Activated CD8-positive, alpha-beta T cell treated with anti-CD3 and anti-CD28 coated beads for 36 hours (primary cell): ENCODE measurements around the gene ZNF91. TPM values are rescaled to one million over a fixed set of nuclear protein-coding genes. Genes with fewer than 3 reads are reported as not detected.
"Not testable (repeated sequence)": the region's sequence is repeated elsewhere in the genome, so short reads cannot be mapped to it uniquely, and the experiment has no call there.

Source experiments
- ATAC-seq: fragments of 200-7000 bp; cut with Tn5 transposase; one replicate; pipeline ENCODE4 v1.10.0; 2021; ENCODE audit warnings: mild to moderate bottlenecking, moderate library complexity
- CTCF ChIA-PET: fragments of 350-600 bp; sonication (Branson Sonifier 250); formaldehyde crosslinking; loops from one replicate; lab custom pipeline; 2021; ENCODE audit warnings: antibody characterized with exemption; lab: Charles Lee
- POLR2A ChIA-PET: fragments of 350-600 bp; sonication (Branson Sonifier 250); formaldehyde crosslinking; loops from one replicate; lab custom pipeline; 2021; ENCODE audit warnings: antibody characterized with exemption; lab: Charles Lee
- DNase-seq: peaks from one replicate; pipeline ENCODE4 v3.0.0-alpha.2; 2020
- H3K27ac Mint-ChIP-seq: one replicate; pipeline ENCODE4 v1.8.0; 2021; ENCODE audit warnings: mild to moderate bottlenecking, mixed read lengths
- H3K27me3 Mint-ChIP-seq: one replicate; pipeline ENCODE4 v1.8.0; 2021; ENCODE audit warnings: mixed read lengths
- H3K36me3 Mint-ChIP-seq: one replicate; pipeline ENCODE4 v1.8.0; 2021; ENCODE audit warnings: low read depth, mixed read lengths
- H3K4me1 Mint-ChIP-seq: one replicate; pipeline ENCODE4 v1.8.0; 2021; ENCODE audit warnings: low read depth, mixed read lengths
- H3K4me3 Mint-ChIP-seq: one replicate; pipeline ENCODE4 v1.8.0; 2021; ENCODE audit warnings: mild to moderate bottlenecking, moderate library complexity, mixed read lengths
- H3K9me3 Mint-ChIP-seq: one replicate; pipeline ENCODE4 v1.8.0; 2021; ENCODE audit warnings: mixed read lengths
- intact Hi-C: fragments of 100-400 bp; cut with micrococcal nuclease; formaldehyde crosslinking; loops from one replicate; pipeline ENCODE4 v1.10.0; 2022
- total RNA-seq, 2 experiments: library from RNA; stranded (reverse); gene quantifications; one replicate each; pipeline ENCODE4 v1.2.3, GENCODE V29; 2021
- TF ChIP-seq, protein P1 (sequence below): fragments of 200-600 bp; IDR thresholded peaks from one replicate; pipeline ENCODE4 v1.8.0; 2022; ENCODE audit warnings: antibody characterized with exemption, mild to moderate bottlenecking

The ZNF91 gene
- total RNA-seq, 2 experiments from 2014 or later, result 35.8 to 38.2 TPM

DNA sequence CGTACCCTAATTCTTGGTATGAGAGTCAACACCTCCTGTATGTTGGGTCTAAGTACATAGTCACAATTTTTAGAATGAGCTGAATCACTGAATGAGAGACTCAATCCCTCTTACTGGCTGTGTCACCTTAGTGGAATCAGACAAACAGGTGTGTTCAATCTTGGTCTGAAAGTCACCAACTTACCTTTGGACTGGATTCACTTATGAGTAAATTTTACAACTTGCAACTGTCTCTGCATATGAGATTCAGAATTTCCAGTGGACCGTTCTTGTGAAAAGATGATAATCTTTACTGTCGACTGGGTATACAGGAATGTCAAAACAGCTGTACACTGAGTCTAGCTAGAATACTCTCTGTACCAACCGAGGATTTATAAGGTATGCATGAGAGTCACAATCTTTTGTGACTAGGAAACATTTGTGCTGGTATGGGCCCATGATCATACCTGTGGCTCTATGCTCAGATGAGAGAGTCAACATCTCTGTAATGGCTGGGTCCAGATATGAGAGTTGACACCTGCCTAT lies 5.9 kb upstream of the ZNF91 start:
- no peaks in the 10 kb centered on the region for H3K27me3 Mint-ChIP-seq
- POLR2A ChIA-PET, result no interaction called here
- H3K36me3 Mint-ChIP-seq, result no peaks in the 10 kb centered on the region
- DNase-seq (no peak), ATAC-seq (no peak)
- peaks cover 9% of the 10 kb centered on the region for H3K4me1 Mint-ChIP-seq
- H3K4me3 Mint-ChIP-seq, result no peak overlapping the region
- CTCF ChIA-PET, result no interaction called here
- TF ChIP-seq, protein P1, sequence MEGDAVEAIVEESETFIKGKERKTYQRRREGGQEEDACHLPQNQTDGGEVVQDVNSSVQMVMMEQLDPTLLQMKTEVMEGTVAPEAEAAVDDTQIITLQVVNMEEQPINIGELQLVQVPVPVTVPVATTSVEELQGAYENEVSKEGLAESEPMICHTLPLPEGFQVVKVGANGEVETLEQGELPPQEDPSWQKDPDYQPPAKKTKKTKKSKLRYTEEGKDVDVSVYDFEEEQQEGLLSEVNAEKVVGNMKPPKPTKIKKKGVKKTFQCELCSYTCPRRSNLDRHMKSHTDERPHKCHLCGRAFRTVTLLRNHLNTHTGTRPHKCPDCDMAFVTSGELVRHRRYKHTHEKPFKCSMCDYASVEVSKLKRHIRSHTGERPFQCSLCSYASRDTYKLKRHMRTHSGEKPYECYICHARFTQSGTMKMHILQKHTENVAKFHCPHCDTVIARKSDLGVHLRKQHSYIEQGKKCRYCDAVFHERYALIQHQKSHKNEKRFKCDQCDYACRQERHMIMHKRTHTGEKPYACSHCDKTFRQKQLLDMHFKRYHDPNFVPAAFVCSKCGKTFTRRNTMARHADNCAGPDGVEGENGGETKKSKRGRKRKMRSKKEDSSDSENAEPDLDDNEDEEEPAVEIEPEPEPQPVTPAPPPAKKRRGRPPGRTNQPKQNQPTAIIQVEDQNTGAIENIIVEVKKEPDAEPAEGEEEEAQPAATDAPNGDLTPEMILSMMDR, result no peak
- intact Hi-C loops, result no loop called here
- H3K27ac Mint-ChIP-seq, result no peak overlapping the region
- H3K9me3 Mint-ChIP-seq, result no peaks in the 10 kb centered on the region

- ChIA-PET CTCF (no interaction called here), POLR2A (no interaction called here)
- Mint-ChIP-seq H3K27me3 (no peaks in the 10 kb centered on the region), H3K4me1 (peaks cover 5% of the 10 kb centered on the region), H3K36me3 (peaks cover 4% of the 10 kb centered on the region), H3K27ac (no peak overlapping the region), H3K9me3 (no peaks in the 10 kb centered on the region), H3K4me3 (no peak overlapping the region)
- DNase-seq (no peak), ATAC-seq (no peak)
- TF ChIP-seq, protein P1, result no peak
- intact Hi-C loops, result no loop called here
Measured at GRCh38 chr19:23399443-23399842, 4.2 kb upstream of the ZNF91 start.

DNA sequence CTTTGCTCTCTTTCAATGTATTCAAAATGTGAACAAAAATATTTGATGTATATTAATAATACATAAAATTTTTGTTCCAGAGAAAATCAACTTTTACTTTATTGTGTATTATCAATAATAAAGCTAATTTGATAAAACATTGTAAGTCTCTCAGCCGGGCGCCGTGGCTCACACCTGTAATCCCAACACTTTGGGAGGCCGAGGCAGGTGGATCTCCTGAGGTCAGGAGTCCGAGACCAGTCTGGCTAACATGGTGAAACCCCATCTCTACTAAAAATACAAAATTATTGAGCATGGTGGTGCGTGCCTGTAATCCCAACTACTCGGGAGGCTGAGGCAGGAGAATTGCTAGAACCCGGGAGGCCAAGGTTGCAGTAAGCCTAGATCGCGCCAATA lies 449 bp upstream of the ZNF91 start:
- Mint-ChIP-seq H3K27ac (peak overlapping the region; percentile 76), H3K36me3 (peaks cover 36% of the 10 kb centered on the region), H3K4me1 (peaks cover 29% of the 10 kb centered on the region), H3K4me3 (peak overlapping the region; percentile 33)
- H3K9me3 Mint-ChIP-seq, ATAC-seq, DNase-seq, H3K27me3 Mint-ChIP-seq, intact Hi-C loops: not testable (repeated sequence)
- POLR2A ChIA-PET, result interaction anchor here (0.6 to 2.4 kb wide), 8 partner anchors 11 to 692 kb away, joined by 3 to 18 read pairs (median 6); partner anchors contain the start of genes ZNF675 and ZNF724
- CTCF ChIA-PET, result interaction anchor here (1.1 to 4.7 kb wide), 3 partner anchors 10 to 422 kb away, joined by 3 to 17 read pairs (median 4); no protein-coding TSS in a partner anchor

DNA sequence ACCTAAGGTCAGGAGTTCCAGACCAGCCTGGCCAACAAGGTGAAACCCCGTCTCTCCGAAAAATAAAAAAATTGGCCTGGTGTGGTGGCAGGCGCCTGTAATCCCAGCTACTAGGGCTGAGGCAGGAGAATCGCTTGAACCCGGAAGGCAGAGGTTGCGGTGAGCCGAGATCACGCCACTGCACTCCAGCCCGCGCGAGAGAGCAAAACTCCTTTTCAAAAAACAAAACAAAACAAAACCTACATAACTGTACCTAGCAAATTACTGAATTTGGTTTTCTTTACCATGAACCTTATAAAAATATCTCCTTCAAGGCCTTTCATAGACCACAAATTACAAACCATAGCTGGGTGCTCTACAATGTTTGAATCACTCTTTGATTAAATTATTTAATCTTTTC lies 760 bp downstream of the ZNF91 start:
- Mint-ChIP-seq H3K9me3 (peaks cover 14% of the 10 kb centered on the region), H3K4me3 (peak overlapping the region; percentile 97), H3K27me3 (no peaks in the 10 kb centered on the region), H3K36me3 (peaks cover 45% of the 10 kb centered on the region), H3K4me1 (peaks cover 34% of the 10 kb centered on the region), H3K27ac (peak overlapping the region; percentile 99)
- ChIA-PET CTCF (interaction anchor here (0.6 to 4.7 kb wide), 2 partner anchors 9 to 47 kb away, joined by 3 to 17 read pairs; no protein-coding TSS in a partner anchor), POLR2A (interaction anchor here (0.6 to 2.4 kb wide), 7 partner anchors 10 to 693 kb away, joined by 3 to 18 read pairs (median 8); partner anchors contain the start of gene ZNF724)
- intact Hi-C loops, result no loop called here
- DNase-seq, result peak; percentile 76
- TF ChIP-seq, protein P1, result no peak
- ATAC-seq, result no peak

DNA sequence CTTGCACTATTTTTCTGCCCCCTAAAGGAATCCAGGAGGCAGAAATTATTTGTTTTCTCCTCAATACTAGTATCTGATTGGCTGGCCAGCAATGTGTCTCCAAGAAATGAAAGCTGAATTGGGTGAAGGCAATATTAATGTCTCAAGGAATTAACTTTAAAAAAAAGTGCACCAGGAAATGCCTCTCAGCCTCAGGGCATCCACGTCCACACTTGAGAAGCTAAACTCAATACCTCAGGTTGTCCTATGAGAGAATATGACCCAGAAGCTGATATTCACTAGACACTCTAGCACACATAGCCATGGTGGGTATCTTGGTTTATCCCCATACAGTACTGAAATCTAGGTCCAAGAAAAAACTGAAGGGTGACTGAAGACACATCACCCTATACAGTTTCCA lies 2.1 kb downstream of the ZNF91 start:
- ChIA-PET CTCF (no interaction called here), POLR2A (no interaction called here)
- H3K4me3 Mint-ChIP-seq, result peak overlapping the region; percentile 97
- intact Hi-C loops, result no loop called here
- ATAC-seq (no peak), DNase-seq (no peak)
- H3K9me3 Mint-ChIP-seq, result peaks cover 22% of the 10 kb centered on the region
- H3K36me3 Mint-ChIP-seq, result peaks cover 59% of the 10 kb centered on the region
- no peaks in the 10 kb centered on the region for H3K27me3 Mint-ChIP-seq
- peaks cover 42% of the 10 kb centered on the region for H3K4me1 Mint-ChIP-seq
- peak overlapping the region; percentile 99 for H3K27ac Mint-ChIP-seq
- TF ChIP-seq, protein P1, result no peak
